ENCODE results near the gene LY86. TPM values are rescaled to one million over a fixed set of nuclear protein-coding genes. Genes with fewer than 3 reads are reported as not detected.

LY86 gene
- total RNA-seq, 1 experiment from 2014 or later, result not detected

DNA sequence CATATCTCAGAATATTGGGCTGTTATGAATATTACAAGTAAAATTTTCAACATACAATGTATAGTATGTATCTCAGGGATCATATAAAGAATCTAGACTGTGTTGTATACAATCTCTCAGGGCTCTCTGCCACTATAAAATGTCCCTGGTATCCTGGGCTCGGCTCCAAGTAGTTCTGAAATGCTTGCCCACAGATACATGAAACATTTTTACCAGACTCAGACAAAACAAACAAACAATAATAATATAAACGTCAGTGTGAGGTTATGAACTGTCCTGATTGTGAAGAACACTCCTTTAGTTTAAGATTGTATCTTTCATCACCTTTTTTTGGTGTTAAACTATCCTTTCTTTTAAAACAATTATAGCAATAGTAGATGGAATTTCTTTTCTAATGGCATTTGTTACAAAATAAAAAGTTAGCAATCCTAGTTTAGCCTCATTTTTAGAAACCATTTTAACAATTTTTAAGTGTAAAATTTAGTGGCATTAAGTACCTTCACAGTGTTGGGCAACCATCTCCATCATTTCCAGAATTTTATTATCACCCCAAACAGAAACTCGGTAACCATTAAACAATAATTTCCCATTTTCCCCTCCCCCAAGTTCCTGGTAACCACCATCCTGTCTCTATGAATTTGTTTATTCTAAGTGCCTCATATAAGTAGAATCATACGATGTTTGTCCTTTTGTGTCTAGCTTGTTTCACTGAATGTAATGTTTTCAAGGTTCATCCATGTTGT lies 17.4 kb upstream of the LY86 start:
- DNase-seq (ENCODE audit: low spot score), result no peak

DNA sequence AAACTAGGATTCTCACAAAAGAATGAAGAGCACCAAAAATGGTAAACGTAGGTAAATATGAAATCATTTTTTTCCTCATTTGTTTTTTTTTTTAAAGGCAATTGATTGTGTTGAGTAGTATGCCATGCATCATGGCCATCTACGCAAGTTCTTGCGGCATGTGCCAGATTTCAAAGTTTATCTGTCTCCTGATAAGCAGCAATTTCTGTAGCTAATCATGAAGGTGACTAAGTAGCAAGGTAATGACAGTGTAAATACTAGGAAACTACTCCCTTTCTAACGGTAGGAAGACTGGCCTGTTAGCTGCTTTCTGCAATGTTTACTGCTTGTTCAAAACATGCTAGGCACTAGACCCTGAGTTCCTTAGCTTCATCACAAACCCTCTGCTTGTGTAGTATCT lies 13.4 kb upstream of the LY86 start:
- no peak for DNase-seq (ENCODE audit: low spot score)

DNA sequence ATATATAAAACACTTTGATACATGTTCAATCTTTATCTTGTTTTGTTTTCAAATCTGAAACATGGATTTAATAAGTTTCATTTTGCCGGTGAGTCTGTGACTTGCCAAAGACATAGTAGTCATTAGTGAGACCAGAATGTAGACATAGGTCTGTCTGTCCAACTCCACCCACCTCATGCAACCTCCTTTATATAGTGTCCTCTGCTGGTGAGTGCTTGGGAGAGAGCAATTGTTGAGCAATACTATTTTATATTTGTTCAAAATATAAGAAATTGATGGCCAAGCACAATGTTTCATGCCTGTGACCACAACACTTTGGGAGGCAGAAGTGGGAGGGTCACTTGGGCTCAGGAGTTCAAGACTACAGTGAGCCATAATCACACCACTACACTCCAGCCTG lies 10.8 kb upstream of the LY86 start:
- DNase-seq (ENCODE audit: low spot score), result no peak

- DNase-seq (ENCODE audit: low spot score), result no peak
These were observed 9.2 kb upstream of the LY86 start for GRCh38 chr6:6579281-6579680.

- no peak for DNase-seq (ENCODE audit: low spot score)
These were observed 8.2 kb upstream of the LY86 start for GRCh38 chr6:6580225-6580856.

DNA sequence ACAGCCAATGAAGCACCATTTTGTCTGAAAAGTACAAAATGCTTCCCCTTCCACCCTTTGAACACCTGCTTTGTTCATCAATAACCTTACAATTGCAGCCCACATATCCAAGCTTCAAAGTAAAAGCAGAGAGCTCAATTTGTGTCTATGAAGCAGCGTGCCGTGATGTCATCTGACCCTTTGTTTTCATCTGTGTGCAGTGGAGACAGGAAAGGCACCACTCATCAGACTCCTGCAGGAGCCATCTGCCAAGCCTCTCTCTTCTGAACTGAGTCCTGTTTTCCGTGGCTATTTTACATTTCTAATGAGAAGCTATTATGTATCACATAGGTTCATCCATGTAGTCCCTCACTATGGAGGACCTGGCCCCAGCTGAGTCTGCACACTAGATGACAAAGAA lies 7.5 kb upstream of the LY86 start:
- DNase-seq (ENCODE audit: low spot score), result no peak

DNA sequence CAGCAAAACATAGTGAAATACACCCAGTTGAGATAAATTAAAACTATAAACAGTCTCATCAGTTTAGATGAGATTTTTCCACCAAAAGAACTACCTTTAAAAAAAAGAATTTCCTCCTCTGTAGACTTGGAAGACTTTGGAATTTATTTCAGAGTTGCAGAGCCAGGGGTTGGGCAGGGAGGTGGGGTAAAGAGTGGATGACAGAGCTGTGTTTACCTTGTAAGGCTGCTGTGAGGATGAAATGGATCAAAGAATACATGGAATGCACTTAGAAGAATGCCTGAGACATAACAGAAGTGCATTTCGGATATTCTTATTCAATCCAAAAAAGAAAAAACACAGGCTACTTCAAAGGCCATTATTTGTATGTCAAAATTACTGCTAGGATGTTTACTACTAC lies 6.4 kb upstream of the LY86 start:
- no peak for DNase-seq (ENCODE audit: low spot score)

DNA sequence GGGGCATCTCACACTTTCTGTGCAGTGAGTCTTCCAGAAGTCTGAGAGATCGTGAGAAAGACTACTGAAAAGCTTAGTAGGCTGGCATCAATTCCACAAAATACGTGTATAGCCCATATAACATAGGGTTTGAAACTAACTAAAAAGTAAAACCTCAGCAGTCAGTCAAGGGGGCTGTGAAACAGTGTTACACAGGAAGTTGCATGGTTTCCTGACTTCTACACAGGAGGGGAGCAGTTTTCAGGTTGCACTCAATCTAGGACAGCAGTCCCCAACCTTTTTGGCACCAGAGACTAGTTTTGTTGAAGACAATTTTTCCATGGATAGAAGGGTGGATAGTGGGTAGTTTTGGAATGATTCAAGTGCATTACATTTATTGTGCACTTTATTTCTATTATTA lies 4.7 kb upstream of the LY86 start:
- no peak for DNase-seq (ENCODE audit: low spot score)

DNA sequence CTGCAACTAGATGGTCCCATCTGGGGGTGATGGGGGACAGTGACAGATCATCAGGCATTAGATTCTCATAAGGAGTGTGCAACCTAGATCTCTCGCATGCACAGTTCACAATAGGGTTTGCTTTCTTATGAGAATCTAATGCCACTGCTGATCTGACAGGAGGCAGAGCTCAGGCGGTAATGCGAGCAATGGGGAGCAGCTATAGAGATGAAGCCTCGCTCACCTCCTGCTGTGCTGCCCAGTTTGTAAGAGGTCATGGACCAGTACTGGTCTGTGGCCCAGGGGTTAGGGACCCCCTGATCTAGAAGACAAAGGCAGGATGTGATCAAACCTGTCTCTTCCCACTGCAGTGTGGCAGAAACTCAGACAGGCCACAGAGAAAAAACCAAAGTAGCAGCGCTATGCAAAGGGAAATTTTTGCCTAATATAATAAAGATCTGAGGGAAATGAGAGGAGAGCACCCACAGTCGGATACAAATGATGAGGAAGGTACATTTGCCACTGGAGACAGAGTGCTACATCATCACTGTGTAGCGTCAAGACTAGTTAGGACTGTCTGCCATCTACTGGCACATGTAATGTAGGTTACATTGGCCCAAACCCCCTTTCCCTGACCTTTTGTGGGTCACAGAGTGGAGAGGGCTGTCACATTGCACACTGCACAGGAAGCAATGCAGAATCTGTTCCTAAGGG lies 4.1 kb upstream of the LY86 start:
- DNase-seq (ENCODE audit: low spot score), result no peak

- DNase-seq (ENCODE audit: low spot score), result no peak
These were observed 3.6 kb upstream of the LY86 start for GRCh38 chr6:6585003-6585311.

DNA sequence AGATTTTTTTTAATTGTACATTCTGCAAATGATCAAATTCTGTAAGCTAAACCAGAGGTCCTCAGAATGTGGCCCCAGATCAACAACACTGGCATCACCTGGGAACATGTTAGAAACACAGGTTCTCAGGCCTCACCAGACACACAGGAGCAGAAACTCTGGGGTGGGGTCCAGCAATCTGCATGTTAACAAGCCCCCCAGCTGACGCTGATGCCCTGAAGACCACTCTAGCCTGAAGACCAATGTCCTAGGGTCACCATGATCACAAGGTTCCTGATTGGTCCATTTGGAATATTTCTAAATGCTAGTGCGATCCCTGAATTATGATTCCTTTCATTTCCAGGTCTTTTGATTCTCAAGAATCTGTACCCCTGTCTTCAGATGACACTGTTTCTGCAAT lies 2.4 kb upstream of the LY86 start:
- DNase-seq (ENCODE audit: low spot score), result no peak

DNA sequence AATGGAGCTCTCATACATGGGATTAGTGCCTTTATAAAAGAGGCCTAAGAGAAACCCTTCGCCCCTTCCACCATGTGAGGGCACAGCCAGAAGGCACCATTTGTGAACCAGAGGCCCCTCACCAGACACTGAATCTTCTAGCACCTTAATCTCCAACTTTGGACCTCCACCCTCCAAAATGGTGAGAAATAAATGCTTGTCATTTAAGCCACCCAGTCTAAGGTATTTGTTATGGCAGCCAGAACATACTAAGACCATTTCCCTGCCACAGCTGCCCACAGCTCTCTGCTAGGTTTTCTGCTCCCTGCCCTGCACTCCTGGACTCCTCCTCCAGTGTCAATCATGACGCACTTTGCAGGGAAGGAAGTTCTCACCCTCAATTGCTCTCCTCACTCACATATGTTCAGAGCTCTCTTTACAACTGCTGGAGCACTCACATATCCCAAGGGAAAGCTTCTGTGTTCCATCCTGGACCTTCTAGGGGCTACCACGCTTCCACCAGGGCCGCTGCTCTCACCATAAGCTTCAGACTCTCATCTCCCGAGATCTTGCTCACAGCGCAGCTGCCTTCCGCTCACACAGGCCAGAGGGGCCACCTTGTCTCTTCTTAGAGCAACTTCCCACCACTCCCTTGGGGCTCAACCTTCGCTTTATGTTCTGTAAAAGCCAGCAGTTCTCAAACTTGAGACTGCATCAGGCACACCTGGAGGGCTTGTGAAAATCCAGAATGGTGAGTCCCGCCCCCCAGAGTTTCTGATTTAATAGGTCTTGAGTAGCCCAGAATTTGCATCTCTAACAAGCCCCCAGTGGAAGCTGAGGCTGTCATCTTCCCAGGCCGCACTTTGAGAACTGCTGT lies 1.6 kb upstream of the LY86 start:
- no peak for DNase-seq (ENCODE audit: low spot score)

- DNase-seq (ENCODE audit: low spot score), result no peak
These were observed 840 bp upstream of the LY86 start for GRCh38 chr6:6587696-6588063.

DNA sequence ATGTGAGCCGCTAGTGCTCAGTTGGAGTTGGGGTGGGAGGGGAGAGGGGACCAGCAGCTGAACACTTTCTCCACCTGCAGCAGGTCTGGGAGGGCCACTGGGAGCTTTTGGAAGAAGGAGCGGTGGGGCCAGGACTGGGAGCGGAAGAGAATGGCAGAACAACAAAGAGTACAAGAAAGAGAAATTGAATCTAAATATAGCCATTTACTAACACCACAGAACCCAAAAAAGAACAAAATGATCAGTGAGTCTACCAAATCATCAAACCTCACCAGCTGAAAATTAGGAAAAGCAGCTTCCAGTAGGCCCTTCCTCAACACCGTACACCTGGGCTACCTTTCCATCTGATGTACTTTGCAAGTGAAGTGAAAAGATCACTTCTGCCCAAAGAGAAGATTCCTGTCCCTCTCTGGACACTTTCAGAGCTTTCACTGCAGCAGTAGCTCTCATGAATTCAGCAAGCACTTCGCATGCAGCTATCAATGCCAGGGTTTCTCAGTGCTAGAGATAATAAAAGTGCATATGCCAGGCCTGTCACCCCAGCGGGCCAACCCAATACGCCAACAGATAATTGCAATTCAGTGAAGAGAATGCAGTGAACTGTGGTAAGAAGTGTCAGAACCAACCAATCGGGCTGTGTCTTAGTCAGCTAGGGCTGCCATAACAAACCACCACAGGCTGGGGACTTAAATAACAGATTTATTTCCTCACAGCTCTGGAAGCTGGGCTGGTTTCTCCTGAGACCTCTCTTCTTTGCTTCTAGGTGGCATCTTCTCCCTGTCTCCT lies 597 bp downstream of the LY86 start:
- DNase-seq (ENCODE audit: low spot score), result no peak

DNA sequence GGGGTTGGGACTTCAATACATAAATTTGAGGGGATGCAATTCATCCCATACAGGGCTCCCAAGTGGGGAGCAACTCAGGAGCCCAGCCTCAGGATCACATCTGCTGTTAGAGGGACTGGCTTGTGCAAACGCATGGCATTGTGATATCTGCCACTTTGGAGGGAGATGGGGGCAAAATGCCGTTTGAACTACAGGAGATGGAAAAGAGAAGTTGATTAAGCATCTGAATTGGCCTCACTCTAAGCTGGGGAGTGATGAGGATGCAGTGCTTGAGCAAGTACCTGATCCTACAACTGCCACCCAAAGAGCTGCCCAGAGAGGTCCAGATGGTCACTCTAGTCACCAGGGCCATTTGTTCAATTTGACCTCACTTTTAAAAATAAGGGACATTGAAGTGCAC lies 2.0 kb downstream of the LY86 start:
- no peak for DNase-seq (ENCODE audit: low spot score)

DNA sequence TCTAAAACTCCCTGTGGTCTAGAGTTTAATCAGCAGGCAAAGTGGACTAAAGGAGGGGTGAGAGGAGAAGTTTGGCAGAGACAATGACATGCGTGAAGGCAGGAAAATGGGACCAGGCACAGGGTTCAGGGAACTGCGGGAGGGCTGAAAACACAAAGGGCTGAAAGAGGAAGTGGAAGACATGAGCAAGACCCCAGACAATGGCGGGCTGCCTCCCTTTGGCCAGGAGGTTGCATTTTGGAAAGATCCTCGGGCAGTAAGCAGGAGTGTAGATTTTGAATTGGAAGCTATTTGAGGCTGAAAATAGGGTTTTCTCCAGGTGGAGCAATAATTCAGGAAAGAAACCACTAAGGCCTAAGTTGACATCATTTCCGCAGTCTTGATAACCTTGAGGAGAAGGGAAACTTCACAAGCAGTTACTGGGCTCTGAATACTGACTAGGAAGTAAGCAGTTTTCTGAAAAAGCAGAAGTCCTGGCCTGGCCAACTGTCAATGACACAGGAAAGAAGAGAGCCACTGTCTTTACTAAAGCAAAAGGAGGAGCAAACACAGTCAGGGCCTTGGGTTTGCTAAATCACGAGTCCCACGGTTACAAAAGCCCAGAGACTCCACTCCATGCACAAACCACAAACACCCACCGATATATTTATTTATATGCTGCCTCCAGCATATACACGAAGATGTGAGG lies 3.4 kb downstream of the LY86 start:
- no peak for DNase-seq (ENCODE audit: low spot score)

- DNase-seq (ENCODE audit: low spot score), result no peak
These were observed 4.4 kb downstream of the LY86 start for GRCh38 chr6:6592826-6593475.

- DNase-seq (ENCODE audit: low spot score), result no peak
These were observed 5.4 kb downstream of the LY86 start for GRCh38 chr6:6593867-6594468.

DNA sequence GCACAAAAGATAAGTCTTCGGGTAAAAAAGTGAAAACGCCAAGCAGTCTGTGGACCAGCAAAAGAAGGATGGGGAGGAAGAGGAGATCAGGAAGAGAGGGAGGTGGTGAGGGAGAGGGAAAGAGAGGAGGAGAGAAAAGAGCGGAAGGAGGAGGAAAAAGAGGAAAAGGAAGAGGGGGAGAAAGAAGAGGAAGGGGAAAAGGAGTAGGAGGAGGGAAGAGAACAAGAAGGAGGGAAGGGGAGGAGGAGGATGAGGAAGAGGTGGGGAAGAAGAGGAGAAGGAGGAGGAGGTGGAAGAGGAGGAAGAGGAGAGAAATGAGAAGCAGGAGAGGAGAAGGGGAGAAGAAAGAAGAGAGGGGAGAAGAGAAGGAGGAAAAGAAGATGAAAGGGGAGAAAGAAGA lies 6.5 kb downstream of the LY86 start:
- DNase-seq (ENCODE audit: low spot score), result no peak

GRCh38 chr6:6595952-6596351 lies 7.4 kb downstream of the LY86 start:
- no peak for DNase-seq (ENCODE audit: low spot score)

All from H4 (cell line).